Pancreas (tissue), 10 donors: ENCODE measurements around the gene ECT2. TPM values are rescaled to one million over a fixed set of nuclear protein-coding genes. Genes with fewer than 3 reads are reported as not detected.
"Not testable (repeated sequence)": the region's sequence is repeated elsewhere in the genome, so short reads cannot be mapped to it uniquely, and the experiment has no call there.

Experiments
- ATAC-seq, 4 donors: fragments of 200-7000 bp; cut with Tn5 transposase; one replicate each; pipeline versions ENCODE4 v1.8.0 to v1.9.1; 2020; ENCODE audit warnings: mild to moderate bottlenecking in 4 of 4, moderate library complexity in 4 of 4
- DNase-seq, 6 donors: peaks; one replicate each; pipeline ENCODE4 v3.0.0-alpha.2; 2020
- FAIRE-seq: peaks from 2 replicates; lab custom pipeline; 2012; peaks lifted over from hg19 to GRCh38; lab: Jason Lieb, UNC
- H3K27ac ChIP-seq, 4 donors: fragments of 200-600 bp; sonication (generic); 1 replicate in 3 of 4; 2 replicates in 1 of 4; pipeline versions ENCODE4 v1.5.0 to v1.8.0; 2020
- H3K27me3 ChIP-seq, 4 donors: fragments of 200-600 bp; one replicate each; pipeline ENCODE4 v1.8.0; 2021
- H3K36me3 ChIP-seq, 3 donors: fragments of 200-600 bp; sonication (generic) in 1 of 3; one replicate each; pipeline versions ENCODE4 v1.5.0 to v1.8.0; 2020 to 2021
- H3K4me1 ChIP-seq, 3 donors: fragments of 200-600 bp; one replicate each; pipeline ENCODE4 v1.8.0; 2021
- H3K4me3 ChIP-seq, 4 donors: fragments of 200-600 bp; sonication (generic) in 2 of 4; one replicate each; pipeline versions ENCODE4 v1.5.0 to v1.8.0; 2020 to 2021
- H3K9me3 ChIP-seq, 4 donors: fragments of 200-600 bp; one replicate each; pipeline ENCODE4 v1.8.0; 2021
- WGBS, 2 donors: extraction: QIAGEN DNeasy Blood & Tissue Kit; methylation state at CpG; one replicate each; pipeline ENCODE4 v1.1.7; 2013; 5-methylcytosine and 5-hydroxymethylcytosine counted together
- intact Hi-C, 3 donors: fragments of 100-400 bp; cut with DNase I; formaldehyde crosslinking; loops; one replicate each; pipeline versions ENCODE4 v1.11.1 to v1.14.2; 2022
- polyA plus RNA-seq, 2 donors: library from polyadenylated mRNA; stranded (reverse); fragments of 200-250 nt; gene quantifications; one replicate each; pipeline ENCODE4 v1.2.3, GENCODE V29; 2013
- total RNA-seq, 6 donors: library from RNA; stranded (reverse); fragmentation: NEBNext Ultra II Directional in 4 of 6; extraction: Animal tissue kit (Norgen Biotek cat#: 25700) in 4 of 6; gene quantifications; one replicate each; pipeline versions ENCODE4 v1.2.1 to v1.2.4, GENCODE V29; 2021 to 2023
- TF ChIP-seq, protein P1 (sequence below), 4 donors: fragments of 200-600 bp; sonication (generic) in 3 of 4; IDR thresholded peaks; one replicate each; pipeline versions ENCODE4 v1.5.0 to v1.8.0; 2021; ENCODE audit warnings: antibody characterized with exemption in 4 of 4
- donor health status: healthy with polysubstance abuse.
- donor health status: DM: no; HTN: no; CAD: no; lungs with moderate emphysema.
- donor health status: DM: no; HTN: no; CAD: no.
- donor health status: control.
- donor health status: control.
- donor health status: Bipolar disorder and iron deficiency.
- donor health status: DM: yes; HTN: yes; CAD: no.
- donor health status: DM: no; HTN: no; CAD: no.
- donor health status: DM: no; HTN: no; CAD: no.
- donor health status: DM: yes; HTN: yes; CAD: no.

Gene ECT2
- total and polyA plus RNA-seq, 8 donors = 0.74 to 7.0 (median 2.2) TPM

DNA sequence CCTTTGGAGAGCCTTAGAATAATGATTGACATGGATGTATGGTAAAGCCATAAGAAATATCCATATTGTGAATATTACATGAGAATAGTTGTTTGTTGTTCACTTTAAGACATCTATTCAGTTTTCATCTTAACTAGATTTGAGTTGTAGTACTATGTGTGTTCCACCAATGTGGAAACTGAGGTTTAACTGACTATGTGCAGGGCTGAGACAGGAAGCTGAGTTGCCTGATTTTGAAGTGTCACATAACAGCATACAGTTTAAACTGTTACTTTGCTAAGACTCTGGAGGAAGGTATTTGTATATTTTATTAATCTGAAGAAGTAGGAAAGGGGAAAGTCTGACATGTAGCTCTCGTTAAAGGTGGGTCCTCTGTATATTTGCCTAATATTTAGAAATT lies 2.1 kb downstream of the ECT2 start:
- WGBS, 2 donors = 96 to 97% methylated on average over 1 of the region's 1 CpG
- Histone ChIP-seq H3K9me3 (no peaks in the 10 kb centered on the region), H3K27me3 (no peaks in the 10 kb centered on the region), H3K36me3 (no peaks in the 10 kb centered on the region), H3K4me3 (no peak overlapping the region), H3K4me1 (peaks cover 0 to 16% (median 9%) of the 10 kb centered on the region in 3 donors), H3K27ac (no peak overlapping the region)
- intact Hi-C loops = no loop called here
- DNase-seq = no peak
- no peak for FAIRE-seq
- TF ChIP-seq, protein P1, sequence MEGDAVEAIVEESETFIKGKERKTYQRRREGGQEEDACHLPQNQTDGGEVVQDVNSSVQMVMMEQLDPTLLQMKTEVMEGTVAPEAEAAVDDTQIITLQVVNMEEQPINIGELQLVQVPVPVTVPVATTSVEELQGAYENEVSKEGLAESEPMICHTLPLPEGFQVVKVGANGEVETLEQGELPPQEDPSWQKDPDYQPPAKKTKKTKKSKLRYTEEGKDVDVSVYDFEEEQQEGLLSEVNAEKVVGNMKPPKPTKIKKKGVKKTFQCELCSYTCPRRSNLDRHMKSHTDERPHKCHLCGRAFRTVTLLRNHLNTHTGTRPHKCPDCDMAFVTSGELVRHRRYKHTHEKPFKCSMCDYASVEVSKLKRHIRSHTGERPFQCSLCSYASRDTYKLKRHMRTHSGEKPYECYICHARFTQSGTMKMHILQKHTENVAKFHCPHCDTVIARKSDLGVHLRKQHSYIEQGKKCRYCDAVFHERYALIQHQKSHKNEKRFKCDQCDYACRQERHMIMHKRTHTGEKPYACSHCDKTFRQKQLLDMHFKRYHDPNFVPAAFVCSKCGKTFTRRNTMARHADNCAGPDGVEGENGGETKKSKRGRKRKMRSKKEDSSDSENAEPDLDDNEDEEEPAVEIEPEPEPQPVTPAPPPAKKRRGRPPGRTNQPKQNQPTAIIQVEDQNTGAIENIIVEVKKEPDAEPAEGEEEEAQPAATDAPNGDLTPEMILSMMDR (IDR thresholded peaks at IDR 0.05) = no peak
- ATAC-seq = no peak

DNA sequence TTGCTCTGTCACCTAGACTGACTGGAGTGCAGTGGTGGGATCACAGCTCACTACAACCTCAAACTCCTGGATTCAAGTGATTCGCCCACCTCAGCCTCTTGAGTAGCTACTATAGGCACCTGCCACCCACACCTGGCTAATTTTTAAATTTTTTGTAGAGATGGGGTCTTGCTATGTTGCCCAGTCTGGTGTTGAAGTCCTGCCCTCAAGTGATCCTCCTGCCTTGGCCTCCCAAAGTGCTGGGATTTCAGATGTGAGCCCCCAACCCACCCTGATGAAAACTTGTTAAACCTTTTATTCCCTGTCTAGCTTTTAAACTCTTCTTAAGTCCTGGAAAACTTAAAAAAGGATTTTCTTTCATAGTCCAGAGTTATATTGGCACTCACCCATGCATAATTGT lies 2.6 kb downstream of the ECT2 start:
- TF ChIP-seq, protein P1 (IDR thresholded peaks at IDR 0.05) = no peak
- H3K27me3 ChIP-seq = no peaks in the 10 kb centered on the region
- 92 to 100% methylated on average over 1 of the region's 1 CpG for WGBS, 2 donors
- ATAC-seq (no peak), DNase-seq (no peak), FAIRE-seq (no peak)
- H3K27ac ChIP-seq = no peak overlapping the region
- no peak overlapping the region for H3K4me3 ChIP-seq
- no peaks in the 10 kb centered on the region for H3K9me3 ChIP-seq
- intact Hi-C loops = no loop called here
- no peaks in the 10 kb centered on the region for H3K36me3 ChIP-seq
- H3K4me1 ChIP-seq = peaks cover 0 to 16% (median 9%) of the 10 kb centered on the region in 3 donors

DNA sequence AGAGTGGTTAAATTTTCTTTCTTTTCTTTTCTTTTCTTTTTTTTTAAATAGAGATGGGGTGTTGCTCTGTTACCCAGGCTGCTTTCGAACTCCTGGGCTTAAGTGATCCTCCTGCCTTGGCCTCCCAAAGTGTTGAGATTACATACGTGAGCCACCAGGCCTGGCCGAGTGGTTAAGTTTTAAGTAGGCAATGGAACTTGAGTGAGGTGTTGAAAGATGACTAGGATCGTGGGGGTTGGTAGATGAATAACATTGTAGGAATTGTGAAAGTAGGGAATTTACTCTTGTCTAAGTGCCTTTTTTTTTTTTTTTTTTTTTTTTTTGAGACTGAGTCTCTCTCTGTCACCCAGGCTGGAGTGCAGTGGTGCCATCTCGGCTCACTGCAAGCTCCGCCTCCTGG lies 9.9 kb downstream of the ECT2 start:
- H3K36me3 ChIP-seq, H3K27ac ChIP-seq, H3K4me3 ChIP-seq, H3K4me1 ChIP-seq, FAIRE-seq, ATAC-seq, H3K27me3 ChIP-seq, H3K9me3 ChIP-seq, DNase-seq, intact Hi-C loops: not testable (repeated sequence)
- 98 to 99% methylated on average over 6 of the region's 6 CpGs for WGBS, 2 donors

DNA sequence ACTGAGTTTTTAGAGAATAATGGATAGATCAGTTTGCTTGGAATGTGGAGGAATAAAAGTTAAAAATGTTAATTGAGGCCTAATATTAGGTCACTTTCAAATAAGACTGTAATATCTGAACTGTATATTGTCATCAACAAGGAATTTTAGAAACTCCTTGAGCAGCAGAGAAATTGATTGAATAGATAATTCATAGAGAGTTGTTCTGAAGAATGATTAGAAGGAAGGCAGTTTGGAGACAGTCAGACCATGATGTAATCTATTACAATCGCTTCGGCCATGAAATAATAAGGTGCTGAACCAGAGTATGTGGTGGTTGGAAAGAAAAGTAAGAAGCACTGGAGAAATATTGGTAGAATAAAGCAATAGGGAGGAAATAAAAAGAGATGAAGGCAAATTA lies 15.7 kb downstream of the ECT2 start:
- DNase-seq = no peak
- intact Hi-C loops = no loop called here
- H3K4me3 ChIP-seq = no peak overlapping the region
- no peak for FAIRE-seq
- no peak for ATAC-seq
- no peaks in the 10 kb centered on the region for H3K4me1 ChIP-seq
- no peak overlapping the region for H3K27ac ChIP-seq
- 96 to 97% methylated on average over 2 of the region's 2 CpGs for WGBS, 2 donors
- H3K27me3 ChIP-seq = no peaks in the 10 kb centered on the region
- TF ChIP-seq, protein P1 (IDR thresholded peaks at IDR 0.05) = no peak
- peaks cover 0 to 2% (median 0%) of the 10 kb centered on the region in 4 donors for H3K9me3 ChIP-seq
- peaks cover 0 to 4% (median 0%) of the 10 kb centered on the region in 3 donors for H3K36me3 ChIP-seq

DNA sequence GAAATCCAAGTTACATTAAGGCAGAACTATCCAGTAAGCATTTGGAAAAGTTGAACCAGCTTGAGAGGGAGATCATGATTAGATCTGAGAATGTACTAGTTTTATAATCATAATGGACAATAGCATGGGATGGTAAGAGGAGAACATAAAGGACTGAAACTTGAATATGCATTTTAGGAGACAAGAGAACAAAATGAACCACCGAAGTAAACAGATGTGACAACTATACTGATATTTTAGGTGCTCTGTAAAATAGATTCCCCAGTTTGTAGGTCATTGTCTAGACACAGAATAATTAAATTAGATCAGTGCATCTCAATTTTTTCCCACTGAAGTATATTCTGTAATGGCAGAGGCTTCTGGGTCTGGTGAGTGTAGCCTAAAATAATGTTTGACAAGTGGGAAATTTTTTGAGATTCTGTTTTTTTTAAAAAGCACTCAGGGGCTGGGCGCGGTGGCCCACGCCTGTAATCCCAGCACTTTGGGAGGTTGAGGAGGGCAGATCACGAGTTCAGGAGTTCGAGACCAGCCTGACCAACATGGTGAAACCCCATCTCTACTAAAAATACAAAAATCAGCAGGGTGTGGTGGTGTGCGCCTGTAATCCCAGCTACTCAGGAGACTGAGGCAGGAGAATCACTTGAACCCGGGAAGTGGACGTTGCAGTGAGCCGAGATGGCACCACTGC lies 16.3 kb downstream of the ECT2 start:
- TF ChIP-seq, protein P1 (IDR thresholded peaks at IDR 0.05) = no peak
- Histone ChIP-seq H3K4me1 (no peaks in the 10 kb centered on the region), H3K27ac (no peak overlapping the region), H3K9me3 (peaks cover 0 to 2% (median 0%) of the 10 kb centered on the region in 4 donors), H3K27me3 (no peaks in the 10 kb centered on the region), H3K4me3 (no peak overlapping the region), H3K36me3 (peaks cover 0 to 4% (median 0%) of the 10 kb centered on the region in 3 donors)
- no peak for ATAC-seq
- no peak for FAIRE-seq
- WGBS, 2 donors = 96 to 97% methylated on average over 10 of the region's 10 CpGs
- DNase-seq = no peak
- intact Hi-C loops = no loop called here
